ENCODE results near the gene EFCAB8.

Gene EFCAB8

DNA sequence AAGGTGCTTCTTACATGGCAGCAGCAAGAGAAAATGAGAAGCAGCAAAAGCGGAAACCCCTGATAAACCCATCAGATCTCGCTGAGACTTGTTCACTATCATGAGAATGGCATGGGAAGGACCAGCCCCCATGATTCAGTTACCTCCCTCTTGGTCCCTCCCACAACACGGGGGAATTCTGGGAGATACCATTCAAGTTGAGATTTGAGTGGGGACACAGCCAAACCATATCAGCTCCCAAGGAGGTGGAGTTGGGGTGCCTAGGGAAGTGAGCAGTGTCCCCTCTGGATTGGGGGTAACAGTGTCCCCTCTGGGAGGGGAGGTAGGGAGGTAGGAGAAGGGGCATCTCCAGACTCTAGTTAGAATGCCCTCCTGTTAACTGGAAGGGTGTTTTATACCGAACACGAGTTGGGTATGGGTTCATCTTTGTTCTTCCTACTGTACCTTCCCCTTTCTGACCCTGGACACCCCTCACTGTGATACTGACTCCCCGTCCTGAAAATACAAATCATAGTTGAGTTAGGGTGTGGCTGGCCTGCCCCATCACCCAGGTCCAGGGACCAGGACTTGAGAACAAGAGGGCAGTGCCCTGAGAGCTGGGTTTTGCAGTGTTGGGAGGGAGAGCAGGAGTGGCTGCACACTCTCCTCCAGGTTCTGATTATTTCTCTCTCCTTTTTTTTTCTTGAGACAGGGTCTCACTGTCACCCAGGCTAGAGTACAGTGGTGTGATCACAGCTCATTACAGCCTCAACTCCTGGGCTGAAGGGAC is 62.0 kb downstream of the EFCAB8 start:
- TF ChIP-seq, protein P1, sequence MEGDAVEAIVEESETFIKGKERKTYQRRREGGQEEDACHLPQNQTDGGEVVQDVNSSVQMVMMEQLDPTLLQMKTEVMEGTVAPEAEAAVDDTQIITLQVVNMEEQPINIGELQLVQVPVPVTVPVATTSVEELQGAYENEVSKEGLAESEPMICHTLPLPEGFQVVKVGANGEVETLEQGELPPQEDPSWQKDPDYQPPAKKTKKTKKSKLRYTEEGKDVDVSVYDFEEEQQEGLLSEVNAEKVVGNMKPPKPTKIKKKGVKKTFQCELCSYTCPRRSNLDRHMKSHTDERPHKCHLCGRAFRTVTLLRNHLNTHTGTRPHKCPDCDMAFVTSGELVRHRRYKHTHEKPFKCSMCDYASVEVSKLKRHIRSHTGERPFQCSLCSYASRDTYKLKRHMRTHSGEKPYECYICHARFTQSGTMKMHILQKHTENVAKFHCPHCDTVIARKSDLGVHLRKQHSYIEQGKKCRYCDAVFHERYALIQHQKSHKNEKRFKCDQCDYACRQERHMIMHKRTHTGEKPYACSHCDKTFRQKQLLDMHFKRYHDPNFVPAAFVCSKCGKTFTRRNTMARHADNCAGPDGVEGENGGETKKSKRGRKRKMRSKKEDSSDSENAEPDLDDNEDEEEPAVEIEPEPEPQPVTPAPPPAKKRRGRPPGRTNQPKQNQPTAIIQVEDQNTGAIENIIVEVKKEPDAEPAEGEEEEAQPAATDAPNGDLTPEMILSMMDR (IDR thresholded peaks at IDR 0.05; ENCODE audit: low read depth, low read length, missing control alignments) = no peak
- no peak for DNase-seq (ENCODE audit: low read depth)
- H3K4me3 ChIP-seq (ENCODE audit: low read depth, low read length) = no peak overlapping the region
- in situ Hi-C loops (cut with HindIII; ENCODE audit: low sequenced_read_pairs) = no loop called here

DNA sequence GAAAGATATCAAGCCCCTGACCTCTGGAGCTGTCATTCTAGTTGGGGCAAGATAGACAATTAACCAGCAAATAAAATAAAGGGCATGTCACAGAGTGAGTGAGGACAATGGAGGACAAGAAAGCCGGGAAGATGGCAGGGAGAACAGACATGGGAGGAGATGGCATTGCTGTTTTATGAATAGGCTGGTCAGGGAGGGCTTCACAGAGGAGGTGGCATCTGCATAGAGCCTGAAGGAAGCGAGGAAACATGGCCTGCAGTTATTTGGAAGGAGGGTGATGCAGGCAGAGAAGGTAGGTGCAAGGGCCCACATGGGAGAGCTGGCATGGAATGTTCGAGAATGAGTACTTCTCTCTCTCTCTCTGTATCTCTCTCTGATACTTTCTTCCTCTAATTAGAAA is 63.7 kb downstream of the EFCAB8 start:
- DNase-seq (ENCODE audit: low read depth) = no peak
- no peak overlapping the region for H3K4me3 ChIP-seq (ENCODE audit: low read depth, low read length)
- TF ChIP-seq, protein P1 (IDR thresholded peaks at IDR 0.05; ENCODE audit: low read depth, low read length, missing control alignments) = no peak
- in situ Hi-C loops (cut with HindIII; ENCODE audit: low sequenced_read_pairs) = no loop called here

DNA sequence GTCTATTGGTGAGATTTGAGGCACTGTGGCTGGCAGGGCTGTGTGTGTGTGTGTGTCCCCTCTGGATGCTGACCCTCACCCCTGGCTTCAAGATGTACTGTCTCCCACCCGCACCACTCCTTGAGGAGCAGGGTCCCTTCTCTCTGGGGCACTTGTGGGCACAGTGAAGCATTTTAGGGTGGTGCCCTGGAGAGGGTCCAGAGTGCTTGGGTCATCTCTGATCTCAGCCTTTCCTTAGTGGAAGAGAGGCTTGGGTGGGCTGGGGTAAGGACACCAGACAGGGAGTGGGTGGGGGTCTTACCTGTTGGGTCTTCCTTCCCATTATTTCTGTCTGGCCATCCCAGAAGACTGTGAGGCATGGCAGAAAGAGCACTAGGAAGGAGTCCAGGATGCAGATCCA is 66.1 kb downstream of the EFCAB8 start:
- in situ Hi-C loops (cut with HindIII; ENCODE audit: low sequenced_read_pairs) = no loop called here
- DNase-seq (ENCODE audit: low read depth) = no peak
- H3K4me3 ChIP-seq (ENCODE audit: low read depth, low read length) = no peak overlapping the region
- TF ChIP-seq, protein P1 (IDR thresholded peaks at IDR 0.05; ENCODE audit: low read depth, low read length, missing control alignments) = no peak

DNA sequence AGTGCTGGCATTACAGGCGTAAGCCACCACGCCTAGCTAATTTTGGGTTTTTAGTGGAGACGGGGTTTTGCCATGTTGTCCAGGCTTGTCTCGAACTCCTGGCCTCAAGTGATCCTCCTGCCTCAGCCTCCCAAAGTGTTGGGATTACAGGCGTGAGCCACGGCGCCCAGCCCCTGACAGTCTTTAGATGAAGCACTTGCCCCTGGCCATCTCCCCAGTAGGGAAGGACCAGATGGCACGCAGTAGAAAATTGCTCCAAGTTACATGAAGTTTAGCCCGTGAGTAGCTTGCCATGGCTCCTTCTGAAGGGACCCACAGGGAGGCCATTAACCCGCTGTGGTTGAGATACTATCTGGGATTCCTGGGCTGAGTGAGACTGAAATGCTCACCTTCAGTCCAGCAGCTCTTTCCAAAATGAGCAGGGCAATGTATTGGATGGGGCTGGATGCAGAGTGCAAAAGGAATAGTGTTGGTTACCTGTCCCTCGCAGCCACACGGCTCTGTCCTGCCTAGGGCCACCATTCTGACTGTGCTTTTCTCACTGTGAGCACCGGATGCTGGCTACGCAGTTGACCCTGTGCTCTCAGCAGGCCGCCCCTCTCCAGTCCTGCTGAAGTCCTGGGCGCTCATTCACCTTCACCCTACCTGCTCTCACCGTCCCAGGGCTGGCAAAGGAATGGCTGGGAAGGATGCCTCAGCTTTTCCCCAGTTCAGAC is 66.9 kb downstream of the EFCAB8 start:
- DNase-seq (ENCODE audit: low read depth) = no peak
- no peak overlapping the region for H3K4me3 ChIP-seq (ENCODE audit: low read depth, low read length)
- TF ChIP-seq, protein P1 (IDR thresholded peaks at IDR 0.05; ENCODE audit: low read depth, low read length, missing control alignments) = no peak
- in situ Hi-C loops (cut with HindIII; ENCODE audit: low sequenced_read_pairs) = no loop called here

DNA sequence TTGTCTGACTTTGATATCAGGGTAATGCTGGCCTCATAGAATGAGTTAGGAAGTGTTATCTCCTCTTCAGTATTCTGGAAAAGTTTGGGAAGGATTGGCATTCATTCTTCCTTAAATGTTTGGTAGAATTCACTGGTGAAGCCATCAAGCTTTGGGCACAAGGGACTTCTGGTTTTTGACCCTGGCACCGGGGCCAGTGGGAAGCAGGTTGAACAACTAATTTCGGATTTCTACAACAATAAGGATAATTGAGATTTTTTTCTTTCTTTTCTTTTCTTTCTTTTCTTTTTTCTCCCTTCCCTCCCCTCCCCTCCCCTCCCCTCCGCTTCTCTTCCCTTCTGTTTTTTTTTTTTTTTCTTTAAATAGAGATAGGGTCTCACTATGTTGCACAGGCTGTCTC is 70.4 kb downstream of the EFCAB8 start:
- no peak for DNase-seq (ENCODE audit: low read depth)
- TF ChIP-seq, protein P1 (IDR thresholded peaks at IDR 0.05; ENCODE audit: low read depth, low read length, missing control alignments) = no peak

DNA sequence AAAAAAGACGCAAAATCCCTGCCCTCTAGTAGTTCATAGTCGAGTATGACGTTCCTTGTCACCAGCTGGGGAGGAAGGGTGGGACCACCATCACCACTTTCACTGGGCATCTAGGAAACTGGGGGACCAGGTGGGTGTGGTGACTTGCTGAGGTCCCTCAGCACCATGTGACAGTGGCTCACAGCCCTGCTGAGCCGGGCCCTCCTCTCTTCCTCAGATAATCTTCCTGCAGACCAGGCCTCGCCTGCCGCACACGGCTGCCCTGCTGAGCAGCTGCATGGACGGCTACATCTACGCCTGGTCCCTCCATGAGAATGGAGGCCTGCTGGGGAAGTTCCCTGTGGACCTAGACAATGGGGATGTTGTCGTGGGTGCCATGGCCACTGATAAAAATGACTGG is 71.5 kb downstream of the EFCAB8 start:
- in situ Hi-C loops (cut with HindIII; ENCODE audit: low sequenced_read_pairs) = no loop called here
- TF ChIP-seq, protein P1 (IDR thresholded peaks at IDR 0.05; ENCODE audit: low read depth, low read length, missing control alignments) = no peak
- H3K4me3 ChIP-seq (ENCODE audit: low read depth, low read length) = no peak overlapping the region
- no peak for DNase-seq (ENCODE audit: low read depth)

More for the DNA sequence above, 70.4 kb downstream of the EFCAB8 start:
- in situ Hi-C loops (cut with HindIII; ENCODE audit: low sequenced_read_pairs) = no loop called here
- no peak overlapping the region for H3K4me3 ChIP-seq (ENCODE audit: low read depth, low read length)
